C4-2B (cell line): ENCODE measurements around the gene GDNF.

Experiments
- ZFX ChIP-seq: fragments of 450-650 bp; IDR thresholded peaks from 2 replicates; pipeline ENCODE4 v1.6.1; 2017
- TF ChIP-seq, protein P1 (sequence below): fragments of 450-650 bp; conservative IDR thresholded peaks from 2 replicates; pipeline ENCODE4 v1.5.1; 2017; ENCODE audit warnings: mild to moderate bottlenecking

- no peak for TF ChIP-seq ZFX
- TF ChIP-seq, protein P1, sequence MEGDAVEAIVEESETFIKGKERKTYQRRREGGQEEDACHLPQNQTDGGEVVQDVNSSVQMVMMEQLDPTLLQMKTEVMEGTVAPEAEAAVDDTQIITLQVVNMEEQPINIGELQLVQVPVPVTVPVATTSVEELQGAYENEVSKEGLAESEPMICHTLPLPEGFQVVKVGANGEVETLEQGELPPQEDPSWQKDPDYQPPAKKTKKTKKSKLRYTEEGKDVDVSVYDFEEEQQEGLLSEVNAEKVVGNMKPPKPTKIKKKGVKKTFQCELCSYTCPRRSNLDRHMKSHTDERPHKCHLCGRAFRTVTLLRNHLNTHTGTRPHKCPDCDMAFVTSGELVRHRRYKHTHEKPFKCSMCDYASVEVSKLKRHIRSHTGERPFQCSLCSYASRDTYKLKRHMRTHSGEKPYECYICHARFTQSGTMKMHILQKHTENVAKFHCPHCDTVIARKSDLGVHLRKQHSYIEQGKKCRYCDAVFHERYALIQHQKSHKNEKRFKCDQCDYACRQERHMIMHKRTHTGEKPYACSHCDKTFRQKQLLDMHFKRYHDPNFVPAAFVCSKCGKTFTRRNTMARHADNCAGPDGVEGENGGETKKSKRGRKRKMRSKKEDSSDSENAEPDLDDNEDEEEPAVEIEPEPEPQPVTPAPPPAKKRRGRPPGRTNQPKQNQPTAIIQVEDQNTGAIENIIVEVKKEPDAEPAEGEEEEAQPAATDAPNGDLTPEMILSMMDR: no peak
Measured at GRCh38 chr5:37849641-37850040, 9.8 kb upstream of the GDNF start.
